IMR-90 (cell line): ENCODE results near the gene TMEM8B. TPM values are rescaled to one million over a fixed set of nuclear protein-coding genes. Genes with fewer than 3 reads are reported as not detected.

ENCODE experiments used
- ATAC-seq: fragments of 200-7000 bp; cut with Tn5 transposase; 2 replicates; pipeline ENCODE4 v1.9.1; 2020; ENCODE audit warnings: low read depth, mild to moderate bottlenecking, moderate library complexity
- BruUV-seq: library from RNA; stranded (reverse); fragments of 400-500 nt; replicated peaks from 2 replicates; lab custom pipeline; 2021; lab: Mats Ljungman, UMichigan
- CTCF ChIA-PET: fragments of 300-600 bp; formaldehyde crosslinking; extraction: SDS; loops from one replicate; lab custom pipeline; 2021; ENCODE audit warnings: antibody characterized with exemption; lab: Yijun Ruan, JAX
- POLR2A ChIA-PET: fragments of 300-600 bp; sonication (Branson Sonifier 250); formaldehyde crosslinking; loops from one replicate; lab custom pipeline; 2022; ENCODE audit warnings: antibody characterized with exemption; ENCODE audit not compliant: unreplicated experiment; lab: Charles Lee
- DNase-seq: peaks from one replicate; pipeline ENCODE4 v3.0.0; 2013
- H2AFZ ChIP-seq: replicated peaks from 2 replicates; pipeline ENCODE3; 2013; ENCODE audit warnings: low read length, mild to moderate bottlenecking; ENCODE audit not compliant: poor library complexity
- H2AK5ac ChIP-seq: 2 replicates; pipeline ENCODE4 v1.6.1; 2013; ENCODE audit warnings: low read depth, low read length, inconsistent platforms
- H2AK9ac ChIP-seq: replicated peaks from 2 replicates; pipeline ENCODE3; 2013; ENCODE audit warnings: mild to moderate bottlenecking, low read depth, low read length, moderate library complexity; ENCODE audit not compliant: poor library complexity
- H2BK120ac ChIP-seq: 2 replicates; pipeline ENCODE4 v1.6.1; 2013; ENCODE audit warnings: low read depth, low read length, inconsistent platforms
- H2BK15ac ChIP-seq: 3 replicates; pipeline ENCODE4 v1.6.1; 2013; ENCODE audit warnings: low read depth, low read length, inconsistent platforms
- H2BK20ac ChIP-seq: 2 replicates; pipeline ENCODE4 v1.6.1; 2013; ENCODE audit warnings: low read depth, mild to moderate bottlenecking, inconsistent platforms, low read length, moderate library complexity
- H2BK5ac ChIP-seq: 2 replicates; pipeline ENCODE4 v1.6.1; 2013; ENCODE audit warnings: mild to moderate bottlenecking, low read depth, low read length, inconsistent platforms; ENCODE audit not compliant: poor library complexity, severe bottlenecking
- H3K14ac ChIP-seq: replicated peaks from 2 replicates; pipeline ENCODE4 v1.6.1; 2013; ENCODE audit warnings: low read depth, low read length, inconsistent platforms
- H3K18ac ChIP-seq: 2 replicates; pipeline ENCODE4 v1.6.1; 2013; ENCODE audit warnings: low read depth, low read length, control low read depth
- H3K23ac ChIP-seq: 2 replicates; pipeline ENCODE4 v1.6.1; 2013; ENCODE audit warnings: low read depth, low read length, inconsistent platforms
- H3K27ac ChIP-seq: 2 replicates; pipeline ENCODE4 v1.5.1; 2013; ENCODE audit warnings: mild to moderate bottlenecking, control low read depth, low read length; ENCODE audit not compliant: insufficient read depth
- H3K27me3 ChIP-seq: 2 replicates; pipeline ENCODE4 v1.6.1; 2013; ENCODE audit warnings: low read length; ENCODE audit not compliant: control insufficient read depth, insufficient read depth
- H3K36me3 ChIP-seq: 2 replicates; pipeline ENCODE4 v1.6.1; 2013; ENCODE audit warnings: low read length, mixed read lengths; ENCODE audit not compliant: control insufficient read depth, insufficient read depth
- H3K4ac ChIP-seq: 2 replicates; pipeline ENCODE4 v1.6.1; 2013; ENCODE audit warnings: low read depth, low read length, inconsistent platforms
- H3K4me1 ChIP-seq: 2 replicates; pipeline ENCODE4 v1.6.1; 2013; ENCODE audit warnings: low read length, mixed read lengths; ENCODE audit not compliant: control insufficient read depth, insufficient read depth
- H3K4me2 ChIP-seq: 2 replicates; pipeline ENCODE4 v1.6.1; 2013; ENCODE audit warnings: low read depth, mild to moderate bottlenecking, control low read depth, low read length, moderate library complexity
- H3K4me3 ChIP-seq: 2 replicates; pipeline ENCODE4 v1.5.1; 2013; ENCODE audit warnings: low read depth, mild to moderate bottlenecking, control low read depth, low read length, moderate library complexity; ENCODE audit not compliant: insufficient read depth
- H3K56ac ChIP-seq: 2 replicates; pipeline ENCODE4 v1.6.1; 2013; ENCODE audit warnings: low read length, inconsistent platforms; ENCODE audit not compliant: insufficient read depth; ENCODE audit errors: extremely low read depth
- H3K79me1 ChIP-seq, 2 experiments: 2 replicates each; pipeline ENCODE4 v1.6.1; 2013; ENCODE audit warnings: low read length in 2 of 2, inconsistent platforms in 1 of 2, low read depth in 1 of 2
- H3K9ac ChIP-seq: 2 replicates; pipeline ENCODE4 v1.6.1; 2013; ENCODE audit warnings: low read depth, low read length, control low read depth
- H3K9me1 ChIP-seq: 2 replicates; pipeline ENCODE4 v1.6.1; 2013; ENCODE audit warnings: low read length, inconsistent platforms; ENCODE audit not compliant: insufficient read depth
- H3K9me3 ChIP-seq: 2 replicates; pipeline ENCODE4 v1.6.1; 2013; ENCODE audit warnings: low read length; ENCODE audit not compliant: control insufficient read depth, insufficient read depth
- H4K20me1 ChIP-seq: 2 replicates; pipeline ENCODE4 v1.6.1; 2013; ENCODE audit warnings: low read length, inconsistent platforms; ENCODE audit not compliant: insufficient read depth
- H4K5ac ChIP-seq: 2 replicates; pipeline ENCODE4 v1.6.1; 2013; ENCODE audit warnings: mild to moderate bottlenecking, low read depth, low read length, control low read depth
- H4K8ac ChIP-seq, 2 experiments: 2 replicates each; pipeline ENCODE4 v1.6.1; 2013; ENCODE audit warnings: low read depth in 2 of 2, low read length in 2 of 2, control low read depth in 1 of 2, inconsistent platforms in 1 of 2
- H4K91ac ChIP-seq: 2 replicates; pipeline ENCODE4 v1.6.1; 2013; ENCODE audit warnings: low read depth, low read length, inconsistent platforms; ENCODE audit not compliant: insufficient read depth
- BHLHE40 ChIP-seq: fragments of 150-350 bp; IDR thresholded peaks from 2 replicates; pipeline ENCODE4 v1.6.1; 2016; ENCODE audit warnings: mild to moderate bottlenecking, low read depth, low read length
- CEBPB ChIP-seq: IDR thresholded peaks from 2 replicates; pipeline ENCODE4 v1.6.1; 2012; ENCODE audit warnings: low read depth, low read length, improper control_type of control experiment
- CHD1 ChIP-seq: IDR thresholded peaks from 2 replicates; pipeline ENCODE4 v1.6.1; 2012; ENCODE audit warnings: low read depth, low read length, improper control_type of control experiment
- FOS ChIP-seq: fragments of 150-350 bp; IDR thresholded peaks from 2 replicates; pipeline ENCODE4 v1.6.1; 2016; ENCODE audit warnings: low read depth, low read length
- MAFK ChIP-seq: IDR thresholded peaks from 2 replicates; pipeline ENCODE4 v1.6.1; 2012; ENCODE audit warnings: low read depth, low read length, improper control_type of control experiment
- MAZ ChIP-seq: IDR thresholded peaks from 2 replicates; pipeline ENCODE4 v1.6.1; 2012; ENCODE audit warnings: low read depth, mild to moderate bottlenecking, low read length, improper control_type of control experiment, moderate library complexity, borderline replicate concordance
- MXI1 ChIP-seq: IDR thresholded peaks from 2 replicates; pipeline ENCODE4 v1.6.1; 2012; ENCODE audit warnings: low read depth, mild to moderate bottlenecking, low read length, moderate library complexity, borderline replicate concordance
- NFE2L2 ChIP-seq: fragments of 150-350 bp; IDR thresholded peaks from 2 replicates; pipeline ENCODE4 v1.6.1; 2016; ENCODE audit warnings: low read depth, mild to moderate bottlenecking, low read length
- POLR2A ChIP-seq: IDR thresholded peaks from 2 replicates; pipeline ENCODE4 v1.6.1; 2012; ENCODE audit warnings: mild to moderate bottlenecking, low read depth, low read length
- RAD21 ChIP-seq: IDR thresholded peaks from 2 replicates; pipeline ENCODE4 v1.6.1; 2012; ENCODE audit warnings: low read length, improper control_type of control experiment
- RCOR1 ChIP-seq: IDR thresholded peaks from 2 replicates; pipeline ENCODE4 v1.6.1; 2012; ENCODE audit warnings: mild to moderate bottlenecking, low read length, improper control_type of control experiment; ENCODE audit not compliant: insufficient replicate concordance
- RFX5 ChIP-seq: IDR thresholded peaks from 2 replicates; pipeline ENCODE4 v1.8.0; 2012; ENCODE audit warnings: low read depth, mild to moderate bottlenecking, low read length, moderate library complexity
- WGBS, 2 experiments: methylation state at CpG; one replicate each; pipeline versions ENCODE4 v1.1.5 to v1.1.7; 2013; ENCODE audit warnings: missing lambda C conversion rate in 2 of 2; ENCODE audit not compliant: insufficient read length in 1 of 2; ENCODE audit errors: extremely low coverage in 2 of 2; 5-methylcytosine and 5-hydroxymethylcytosine counted together
- dilution Hi-C: fragments of 300-500 bp; cut with HindIII; formaldehyde crosslinking; loops from one replicate; pipeline ENCODE4 v1.14.3; 2018; ENCODE audit warnings: low sequenced_read_pairs; ENCODE audit not compliant: unreplicated experiment
- in situ Hi-C: fragments of 300-500 bp; cut with MboI; formaldehyde crosslinking; loops from 3 replicates; pipeline ENCODE4 v1.14.3; 2019; ENCODE audit warnings: low sequenced_read_pairs, inconsistent platforms, mixed read lengths
- intact Hi-C: fragments of 100-400 bp; cut with micrococcal nuclease; formaldehyde crosslinking; loops from 2 replicates; pipeline ENCODE4 v1.10.0; 2022
- polyA plus RNA-seq, 3 experiments: library from polyadenylated mRNA; depleted of rRNA; stranded (reverse); fragments of >200 nt; gene quantifications; 2 replicates each; pipeline ENCODE4 v1.2.3, GENCODE V29; 2012; ENCODE audit warnings: low replicate concordance in 1 of 3
- total RNA-seq: library from RNA; depleted of rRNA; stranded (reverse); fragments of >200 nt; gene quantifications from 2 replicates; pipeline ENCODE4 v1.2.3, GENCODE V29; 2012
- TF ChIP-seq, protein P1 (sequence below): conservative IDR thresholded peaks from 2 replicates; pipeline ENCODE4 v1.5.1; 2012; ENCODE audit warnings: mild to moderate bottlenecking, low read depth, low read length, improper control_type of control experiment
- TF ChIP-seq, protein P2 (sequence below): fragments of 150-350 bp; IDR thresholded peaks from 2 replicates; pipeline ENCODE4 v1.6.1; 2016; ENCODE audit warnings: low read depth, mild to moderate bottlenecking, low read length, moderate library complexity, borderline replicate concordance
- TF ChIP-seq, protein P3 (sequence below): fragments of 150-350 bp; IDR thresholded peaks from 2 replicates; pipeline ENCODE4 v1.6.1; 2017; ENCODE audit warnings: mild to moderate bottlenecking, antibody characterized with exemption, low read length, low read depth

TMEM8B gene
- total and polyA plus RNA-seq, 2 of the 4 experiments (the other 2 are of a cell fraction), result 0.72 to 8.3 TPM

DNA sequence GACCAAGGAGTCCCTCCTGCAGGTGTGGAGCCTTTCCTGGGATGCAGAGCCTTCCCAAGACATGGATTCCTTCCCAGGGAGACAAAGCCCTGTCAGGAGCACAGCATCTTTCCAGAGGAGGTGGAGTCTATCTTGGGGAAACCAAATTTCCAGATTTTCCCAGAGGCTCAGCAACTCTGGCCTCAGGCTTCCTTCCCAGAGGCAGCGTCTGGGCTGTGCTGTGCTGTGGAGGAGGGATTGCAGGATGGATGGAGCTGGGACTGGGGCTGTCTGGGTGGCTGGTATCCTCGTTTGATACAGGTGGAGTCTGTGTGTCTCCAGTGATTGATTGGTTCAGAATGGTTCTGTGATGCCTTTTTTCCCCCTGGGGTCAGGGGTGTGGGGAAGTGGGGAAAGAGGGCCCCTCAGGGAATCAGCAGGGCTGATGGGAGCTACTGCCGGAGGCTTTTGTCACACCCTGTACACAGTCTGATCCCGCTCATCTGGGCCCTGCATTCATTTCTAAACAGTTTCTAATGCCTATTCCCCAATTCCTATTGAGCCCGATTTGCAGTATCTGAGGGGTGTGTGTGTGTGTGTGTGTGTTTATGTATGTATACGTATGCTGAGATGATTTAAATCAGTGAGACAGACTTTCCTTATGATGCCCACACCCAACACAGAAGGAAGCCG is 25.2 kb downstream of the TMEM8B start:
- intact Hi-C loops (no loop called here), in situ Hi-C loops (no loop called here), dilution Hi-C loops (no loop called here)
- no peak overlapping the region for H3K18ac ChIP-seq
- no peak overlapping the region for H3K27ac ChIP-seq
- H3K79me1 ChIP-seq, result no peaks in the 10 kb centered on the region
- H3K27me3 ChIP-seq, result no peaks in the 10 kb centered on the region; the same call in 1 of the 2 replicates
- no peaks in the 10 kb centered on the region for H3K9me1 ChIP-seq
- no peak for ATAC-seq
- H2BK120ac ChIP-seq, result no peak overlapping the region
- no peak for DNase-seq
- no TSS peak for BruUV-seq
- no peaks in the 10 kb centered on the region for H3K9me3 ChIP-seq
- no peak overlapping the region for H2AFZ ChIP-seq
- H2AK9ac ChIP-seq, result no peak overlapping the region
- H4K5ac ChIP-seq, result no peak overlapping the region
- no peak overlapping the region for H3K4ac ChIP-seq
- no peak overlapping the region for H4K91ac ChIP-seq
- POLR2A ChIA-PET, result no interaction called here
- H2BK20ac ChIP-seq, result no peak overlapping the region
- no peak overlapping the region for H2AK5ac ChIP-seq
- H3K9ac ChIP-seq, result no peak overlapping the region
- H3K56ac ChIP-seq, result no peak overlapping the region
- CTCF ChIA-PET, result no interaction called here
- H3K4me2 ChIP-seq, result no peak overlapping the region
- no peak overlapping the region for H3K14ac ChIP-seq
- H2BK5ac ChIP-seq, result no peak overlapping the region
- no peak overlapping the region for H2BK15ac ChIP-seq
- no peak for TF ChIP-seq FOS
- TF ChIP-seq, protein P1, sequence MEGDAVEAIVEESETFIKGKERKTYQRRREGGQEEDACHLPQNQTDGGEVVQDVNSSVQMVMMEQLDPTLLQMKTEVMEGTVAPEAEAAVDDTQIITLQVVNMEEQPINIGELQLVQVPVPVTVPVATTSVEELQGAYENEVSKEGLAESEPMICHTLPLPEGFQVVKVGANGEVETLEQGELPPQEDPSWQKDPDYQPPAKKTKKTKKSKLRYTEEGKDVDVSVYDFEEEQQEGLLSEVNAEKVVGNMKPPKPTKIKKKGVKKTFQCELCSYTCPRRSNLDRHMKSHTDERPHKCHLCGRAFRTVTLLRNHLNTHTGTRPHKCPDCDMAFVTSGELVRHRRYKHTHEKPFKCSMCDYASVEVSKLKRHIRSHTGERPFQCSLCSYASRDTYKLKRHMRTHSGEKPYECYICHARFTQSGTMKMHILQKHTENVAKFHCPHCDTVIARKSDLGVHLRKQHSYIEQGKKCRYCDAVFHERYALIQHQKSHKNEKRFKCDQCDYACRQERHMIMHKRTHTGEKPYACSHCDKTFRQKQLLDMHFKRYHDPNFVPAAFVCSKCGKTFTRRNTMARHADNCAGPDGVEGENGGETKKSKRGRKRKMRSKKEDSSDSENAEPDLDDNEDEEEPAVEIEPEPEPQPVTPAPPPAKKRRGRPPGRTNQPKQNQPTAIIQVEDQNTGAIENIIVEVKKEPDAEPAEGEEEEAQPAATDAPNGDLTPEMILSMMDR, result no peak
- TF ChIP-seq CHD1, result no peak
- no peak for TF ChIP-seq RCOR1
- no peak for TF ChIP-seq RAD21
- no peak for TF ChIP-seq MAFK
- TF ChIP-seq NFE2L2, result no peak
- no peak for TF ChIP-seq BHLHE40
- TF ChIP-seq MAZ, result no peak
- TF ChIP-seq CEBPB, result no peak
- TF ChIP-seq POLR2A, result no peak
- TF ChIP-seq, protein P2, sequence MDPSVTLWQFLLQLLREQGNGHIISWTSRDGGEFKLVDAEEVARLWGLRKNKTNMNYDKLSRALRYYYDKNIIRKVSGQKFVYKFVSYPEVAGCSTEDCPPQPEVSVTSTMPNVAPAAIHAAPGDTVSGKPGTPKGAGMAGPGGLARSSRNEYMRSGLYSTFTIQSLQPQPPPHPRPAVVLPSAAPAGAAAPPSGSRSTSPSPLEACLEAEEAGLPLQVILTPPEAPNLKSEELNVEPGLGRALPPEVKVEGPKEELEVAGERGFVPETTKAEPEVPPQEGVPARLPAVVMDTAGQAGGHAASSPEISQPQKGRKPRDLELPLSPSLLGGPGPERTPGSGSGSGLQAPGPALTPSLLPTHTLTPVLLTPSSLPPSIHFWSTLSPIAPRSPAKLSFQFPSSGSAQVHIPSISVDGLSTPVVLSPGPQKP, result no peak
- no peak for TF ChIP-seq MXI1
- no peak for TF ChIP-seq RFX5
- TF ChIP-seq, protein P3, sequence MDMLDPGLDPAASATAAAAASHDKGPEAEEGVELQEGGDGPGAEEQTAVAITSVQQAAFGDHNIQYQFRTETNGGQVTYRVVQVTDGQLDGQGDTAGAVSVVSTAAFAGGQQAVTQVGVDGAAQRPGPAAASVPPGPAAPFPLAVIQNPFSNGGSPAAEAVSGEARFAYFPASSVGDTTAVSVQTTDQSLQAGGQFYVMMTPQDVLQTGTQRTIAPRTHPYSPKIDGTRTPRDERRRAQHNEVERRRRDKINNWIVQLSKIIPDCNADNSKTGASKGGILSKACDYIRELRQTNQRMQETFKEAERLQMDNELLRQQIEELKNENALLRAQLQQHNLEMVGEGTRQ, result no peak
- no peaks in the 10 kb centered on the region for H3K4me1 ChIP-seq
- WGBS, 2 experiments, result 80% methylated on average over 1 of the region's 7 CpGs; no CpG with 5 or more reads in 1 of the 2 experiments
- no peaks in the 10 kb centered on the region for H4K20me1 ChIP-seq
- peaks cover 3% of the 10 kb centered on the region; the same call in 1 of the 2 replicates for H3K36me3 ChIP-seq
- H3K4me3 ChIP-seq, result no peak overlapping the region
- H3K23ac ChIP-seq, result no peak overlapping the region
- no peak overlapping the region for H4K8ac ChIP-seq
